Glomerular visceral epithelial cell (primary cell): ENCODE data around the gene IKZF4.
"Not testable (repeated sequence)": the region's sequence is repeated elsewhere in the genome, so short reads cannot be mapped to it uniquely, and the experiment has no call there.

Source experiments
- DNase-seq: peaks from one replicate; pipeline ENCODE4 v3.0.0-alpha.2; 2016; ENCODE audit errors: extremely low spot score

The IKZF4 gene

DNA sequence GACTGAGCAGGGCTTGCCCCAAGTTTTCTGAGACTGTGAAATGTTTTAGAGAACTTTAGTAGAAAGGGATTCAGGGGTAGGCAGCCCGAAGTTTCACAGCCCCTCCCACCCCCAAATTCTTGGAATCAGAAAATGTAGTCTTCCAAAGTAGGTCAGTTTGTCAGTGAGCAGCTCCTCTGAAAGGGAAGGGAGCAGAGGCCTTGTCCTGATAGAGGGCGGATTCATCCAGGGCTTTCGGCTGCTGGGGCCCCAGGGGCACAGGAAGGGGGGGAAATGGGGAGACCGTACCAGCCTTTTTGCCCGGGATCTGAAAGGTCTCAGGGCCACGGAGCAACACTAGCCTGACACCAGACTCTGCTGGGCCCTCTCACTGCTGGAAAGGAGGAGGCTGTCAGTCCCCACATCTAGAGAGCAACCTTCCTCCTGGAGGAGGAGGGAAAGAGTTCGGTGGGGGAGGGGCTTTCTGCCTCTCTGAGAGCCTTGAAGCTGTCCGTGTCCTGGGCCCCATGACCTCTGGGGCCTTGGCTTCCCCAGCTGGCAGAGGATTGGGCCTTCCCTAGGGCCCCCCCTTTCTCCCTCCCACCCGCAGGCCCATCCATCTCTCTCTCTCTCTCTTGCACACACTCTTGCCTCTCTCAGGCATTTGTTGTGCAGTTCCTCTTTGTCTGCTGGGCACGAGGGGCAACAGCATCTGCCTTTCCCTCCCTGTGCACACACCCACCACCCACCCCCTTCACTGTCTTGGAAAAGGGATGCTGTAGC, at the start of gene IKZF4:
IKZF4 (plus strand) TSS at position 621 of the 762 bp plus-strand sequence. CDS start 451 bp downstream, outside the sequence.
- DNase-seq, result no peak

DNA sequence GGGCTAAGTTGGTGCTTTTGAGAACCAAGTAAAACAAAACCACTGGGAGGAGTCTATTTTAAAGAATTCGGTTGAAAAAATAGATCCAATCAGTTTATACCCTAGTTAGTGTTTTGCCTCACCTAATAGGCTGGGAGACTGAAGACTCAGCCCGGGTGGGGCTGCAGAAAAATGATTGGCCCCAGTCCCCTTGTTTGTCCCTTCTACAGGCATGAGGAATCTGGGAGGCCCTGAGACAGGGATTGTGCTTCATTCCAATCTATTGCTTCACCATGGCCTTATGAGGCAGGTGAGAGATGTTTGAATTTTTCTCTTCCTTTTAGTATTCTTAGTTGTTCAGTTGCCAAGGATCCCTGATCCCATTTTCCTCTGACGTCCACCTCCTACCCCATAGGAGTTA, 48.8 kb upstream of the IKZF4 start:
- DNase-seq, result peak; percentile 36

DNA sequence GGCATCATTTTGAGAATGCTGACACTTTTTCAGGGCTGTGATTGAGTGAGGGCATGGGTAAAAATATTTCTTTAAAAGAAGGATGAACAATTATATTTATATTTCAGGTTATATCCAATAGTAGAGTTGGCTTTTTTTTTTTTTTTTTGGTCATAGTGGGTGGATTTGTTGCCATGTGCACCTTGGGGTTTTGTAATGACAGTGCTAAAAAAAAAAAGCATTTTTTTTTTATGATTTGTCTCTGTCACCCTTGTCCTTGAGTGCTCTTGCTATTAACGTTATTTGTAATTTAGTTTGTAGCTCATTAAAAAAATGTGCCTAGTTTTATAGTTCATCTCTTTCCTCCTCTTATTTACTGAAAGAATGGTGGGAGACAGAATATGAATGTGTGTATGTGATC, 48.4 kb upstream of the IKZF4 start:
- no peak for DNase-seq

DNA sequence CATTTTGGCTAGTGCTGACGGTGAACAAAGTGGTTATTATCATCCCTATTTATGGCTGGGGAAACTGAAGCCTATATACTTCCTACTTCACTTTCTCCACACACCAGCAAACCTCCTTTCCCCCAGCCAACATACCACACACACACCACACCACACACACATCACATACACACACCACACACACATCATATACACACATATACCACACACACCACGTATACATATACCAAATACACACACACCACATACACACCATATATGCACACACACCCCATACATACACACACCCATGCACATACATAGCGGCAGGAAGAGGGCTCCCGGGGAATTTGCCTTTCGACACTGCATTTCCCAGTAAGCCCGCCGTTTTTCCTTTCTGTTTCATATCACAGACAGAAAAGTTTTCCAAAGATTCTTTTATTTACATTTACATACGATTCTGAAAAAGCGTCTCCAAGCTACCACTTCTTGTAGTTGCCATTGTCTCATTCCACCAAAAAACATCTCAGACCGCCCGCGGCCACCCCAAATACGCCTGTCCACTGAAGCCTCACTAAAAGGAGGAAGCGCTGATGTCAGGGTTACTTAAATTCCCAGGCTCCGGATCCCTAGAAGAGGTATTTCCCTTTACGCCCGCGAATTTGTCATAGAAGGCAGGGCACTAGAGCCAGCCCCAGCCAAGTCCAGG, 47.8 kb upstream of the IKZF4 start:
- DNase-seq, result no peak

DNA sequence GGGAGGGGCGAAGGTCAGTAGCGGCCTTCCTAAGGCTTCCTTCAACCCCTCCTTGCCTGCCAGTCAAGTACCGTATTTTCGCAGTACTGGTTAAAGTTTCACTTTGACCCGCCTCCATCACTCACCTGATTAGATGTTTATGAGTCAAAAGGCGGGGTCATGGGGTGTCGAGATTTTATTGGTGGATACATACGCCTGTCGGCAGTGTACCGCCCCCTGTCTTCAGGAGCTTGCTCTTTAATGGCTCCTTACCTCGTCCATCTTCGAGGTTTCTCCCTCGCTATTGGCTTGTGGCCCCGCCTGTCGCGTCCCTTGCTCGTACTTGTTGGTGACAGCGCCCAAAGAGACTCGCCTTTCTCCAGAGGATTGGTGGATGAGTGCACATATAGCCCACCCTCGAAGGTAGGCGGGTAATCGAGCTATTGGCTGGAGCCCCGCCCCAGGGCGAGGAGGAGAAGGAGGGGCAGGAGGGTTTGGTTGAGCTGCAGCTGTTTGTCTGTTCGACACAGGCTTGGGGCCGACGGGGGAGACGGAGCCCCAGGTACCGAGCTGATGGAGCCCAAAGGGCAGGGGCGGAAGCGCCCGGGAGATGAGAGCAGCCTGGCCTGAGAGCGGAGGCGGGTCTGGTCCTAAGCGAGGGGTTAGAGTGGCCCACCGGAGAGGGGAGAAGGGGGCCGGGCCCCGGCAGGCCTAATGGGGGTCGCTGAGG, 47.1 kb upstream of the IKZF4 start, which contains the start of gene RAB5B:
RAB5B (plus strand) TSS at position 480 of the 709 bp plus-strand sequence. CDS start 12,883 bp downstream, outside the sequence.
- DNase-seq, result peak; percentile 100

DNA sequence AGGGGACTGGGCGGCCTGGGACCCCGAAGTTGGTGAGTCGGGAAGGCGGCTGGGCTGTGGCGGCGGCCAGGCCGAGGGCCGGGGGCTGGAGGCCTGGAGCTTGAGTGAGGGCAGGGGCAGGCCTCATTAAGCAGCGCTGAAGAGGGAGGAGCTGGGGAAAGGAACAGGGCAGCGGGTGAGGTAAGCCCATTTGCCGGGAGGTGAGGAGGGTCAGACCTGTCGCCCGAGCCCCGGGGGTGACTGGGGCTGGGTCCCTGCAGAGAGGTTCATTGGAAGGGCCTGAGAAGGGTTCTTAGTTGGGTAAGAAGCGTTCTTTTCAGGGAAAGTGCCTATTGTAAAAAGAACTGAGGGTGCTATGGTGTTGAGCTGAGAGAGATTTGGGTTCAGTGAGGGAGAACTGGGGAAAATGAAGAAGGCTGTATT, 46.5 kb upstream of the IKZF4 start:
- peak; percentile 60 for DNase-seq

DNA sequence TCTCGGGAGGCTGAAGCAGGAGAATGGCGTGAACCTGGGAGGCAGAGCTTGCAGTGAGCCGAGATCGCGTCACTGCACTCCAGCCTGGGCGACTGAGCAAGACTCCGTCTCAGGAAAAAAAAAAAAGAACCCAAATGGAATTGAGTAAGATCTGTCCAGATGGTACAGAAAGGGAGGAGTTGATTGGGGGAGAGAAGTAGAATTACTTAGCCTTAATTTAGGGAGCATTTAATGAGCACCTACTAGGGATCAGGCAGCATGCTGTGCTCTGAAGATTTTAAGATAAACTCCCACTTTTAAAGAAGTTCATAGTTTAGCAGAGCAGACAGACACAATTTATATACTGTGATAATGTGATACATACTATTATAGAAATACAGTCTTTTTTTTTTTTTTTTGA, 42.5 kb upstream of the IKZF4 start:
- no peak for DNase-seq

DNA sequence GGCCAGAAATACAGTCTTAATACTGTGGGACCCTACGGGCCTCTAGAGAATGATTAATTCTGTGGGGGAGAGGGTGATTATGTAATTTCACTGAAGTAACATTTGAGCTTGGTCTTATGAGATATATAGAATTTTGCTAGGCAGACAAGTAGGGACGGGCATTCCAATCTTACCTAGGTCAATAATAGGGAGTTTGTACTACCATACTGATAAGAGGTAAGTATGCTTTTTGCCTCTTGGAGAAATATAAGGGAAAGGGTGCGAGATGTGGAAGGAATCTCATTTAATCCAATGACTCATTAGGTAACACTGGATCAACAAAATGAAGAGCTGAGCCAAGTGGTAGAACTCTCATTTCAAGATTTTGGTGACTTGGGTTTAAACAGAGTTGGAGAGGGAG, 41.8 kb upstream of the IKZF4 start:
- no peak for DNase-seq

DNA sequence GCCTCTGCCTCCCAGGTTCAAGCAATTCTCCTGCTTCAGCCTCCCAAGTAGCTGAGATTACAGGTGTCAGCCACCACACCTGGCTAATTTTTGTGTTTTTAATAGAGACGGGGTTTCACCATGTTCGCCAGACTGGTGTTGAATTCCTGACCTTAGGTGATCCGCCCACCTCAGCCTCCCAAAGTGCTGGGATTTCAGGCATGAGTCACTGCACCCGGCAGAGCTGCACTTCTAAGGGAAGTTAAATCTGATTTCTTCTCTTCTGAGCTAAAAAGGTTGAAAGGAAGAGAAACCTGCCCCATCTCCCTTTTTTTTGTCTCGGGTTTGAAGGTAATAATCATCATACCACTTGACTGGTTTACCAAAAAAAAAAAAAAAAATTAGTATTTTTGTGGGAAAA, 39.0 kb upstream of the IKZF4 start:
- peak; percentile 24 for DNase-seq

DNA sequence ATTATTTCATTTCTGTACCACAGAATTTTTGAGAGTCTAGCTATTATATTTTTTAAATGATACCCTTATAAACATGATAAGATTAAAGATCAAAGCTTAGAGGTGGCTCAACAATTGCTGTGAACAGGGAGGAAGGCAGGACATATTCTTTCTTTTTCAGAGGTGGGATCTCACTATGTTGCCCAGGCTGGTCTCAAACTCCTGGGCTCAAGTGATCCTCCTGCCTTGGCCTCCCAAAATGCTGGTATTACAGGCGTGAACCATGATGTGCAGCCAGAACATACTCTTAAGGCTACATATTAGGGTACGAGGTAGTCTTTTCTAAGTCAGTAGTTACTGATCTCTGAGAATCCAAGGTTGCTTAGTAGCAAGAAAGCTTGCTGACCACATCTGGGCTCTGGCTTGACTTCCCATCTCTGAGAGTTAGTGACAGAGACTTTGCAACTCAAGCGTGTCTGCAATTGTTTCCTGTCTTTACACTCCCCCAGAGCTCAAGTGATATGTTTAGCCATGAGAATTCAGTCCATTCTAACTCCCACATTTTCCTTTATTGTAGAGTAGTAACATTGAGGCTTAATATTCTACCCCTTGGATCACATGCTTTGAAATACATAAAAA, 38.4 kb upstream of the IKZF4 start:
- DNase-seq, result peak; percentile 57

DNA sequence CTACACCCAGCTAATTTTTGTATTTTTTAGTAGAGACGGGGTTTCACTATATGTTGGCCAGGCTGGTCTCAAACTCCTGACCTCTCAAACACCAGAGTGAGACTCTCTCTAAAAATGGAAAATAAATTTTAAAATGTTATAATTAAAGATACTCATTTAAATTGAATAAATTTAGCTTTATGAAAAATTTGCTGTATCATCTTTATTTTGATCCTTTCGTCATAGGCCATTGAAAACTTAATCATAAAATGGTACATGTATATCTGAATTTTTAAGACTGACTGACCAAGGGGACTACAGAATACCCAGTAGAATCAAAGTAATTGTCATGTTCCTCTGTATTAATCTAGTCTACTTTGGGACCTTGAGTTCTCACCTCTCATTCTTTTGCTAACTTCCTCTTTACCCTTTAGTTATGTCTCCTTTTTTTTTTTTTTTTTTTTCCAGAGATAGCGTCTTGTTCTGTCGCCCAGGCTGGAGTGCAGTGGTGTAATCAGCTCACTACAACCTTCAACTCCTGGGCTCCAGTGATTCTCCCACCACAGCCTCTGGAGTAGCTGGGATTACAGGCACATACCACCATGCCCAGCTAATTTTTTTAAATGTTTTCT, 37.5 kb upstream of the IKZF4 start:
- no peak for DNase-seq

DNA sequence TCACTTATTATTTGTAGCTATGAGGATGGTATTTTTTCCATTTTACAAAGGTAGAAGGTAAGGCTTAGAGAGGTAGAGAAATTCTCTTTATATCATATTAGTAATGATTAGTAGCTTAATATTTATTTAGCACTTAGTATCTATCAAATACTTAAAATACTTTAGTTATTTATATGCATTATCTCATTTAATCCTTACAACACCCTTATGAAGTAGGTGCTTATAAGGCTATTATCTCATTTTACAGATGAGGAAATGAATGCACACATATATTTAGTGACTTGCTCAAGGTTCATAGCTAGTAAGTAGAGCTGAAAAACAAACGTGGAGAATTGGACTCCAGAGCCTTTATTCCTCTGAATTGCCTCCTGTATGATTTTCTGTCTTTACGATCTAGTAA, 36.0 kb upstream of the IKZF4 start:
- no peak for DNase-seq

DNA sequence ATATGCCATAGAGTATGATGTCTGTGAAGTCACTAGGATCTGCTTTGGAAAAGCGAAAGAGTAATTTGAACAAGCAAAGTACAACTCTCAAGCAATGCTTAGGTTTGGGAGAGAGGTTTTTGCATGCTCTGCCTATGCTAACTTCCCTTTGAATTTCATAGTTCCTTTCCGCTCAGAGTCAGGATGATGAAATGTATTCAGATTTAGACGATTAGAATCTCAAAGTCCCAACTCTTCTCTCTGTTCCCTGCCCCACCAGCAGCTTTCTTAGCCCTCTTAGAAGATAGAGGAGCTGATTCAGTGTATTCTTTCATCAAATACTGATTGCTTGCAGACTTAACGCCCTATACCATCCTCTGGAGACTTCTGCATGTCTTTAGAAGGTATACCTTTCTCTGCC, 35.5 kb upstream of the IKZF4 start:
- no peak for DNase-seq

DNA sequence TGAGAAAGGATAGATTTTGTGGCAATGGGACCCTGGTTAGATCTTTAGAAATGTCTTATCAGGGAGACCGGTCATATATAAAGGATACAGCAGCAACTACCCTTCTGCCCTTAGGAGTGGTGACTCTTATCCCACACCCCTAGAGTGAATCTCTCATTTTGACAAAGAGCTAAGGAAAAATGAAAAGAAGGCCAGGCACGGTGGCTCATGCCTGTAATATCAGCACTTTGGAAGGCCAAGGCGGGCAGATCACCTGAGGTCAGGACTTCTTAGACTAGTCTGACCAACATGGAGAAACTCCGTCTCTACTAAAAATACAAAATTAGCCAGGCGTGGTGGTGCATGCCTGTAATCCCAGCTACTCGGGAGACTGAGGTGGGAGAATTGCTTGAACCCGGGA, 34.9 kb upstream of the IKZF4 start:
- DNase-seq, result not testable (repeated sequence)

DNA sequence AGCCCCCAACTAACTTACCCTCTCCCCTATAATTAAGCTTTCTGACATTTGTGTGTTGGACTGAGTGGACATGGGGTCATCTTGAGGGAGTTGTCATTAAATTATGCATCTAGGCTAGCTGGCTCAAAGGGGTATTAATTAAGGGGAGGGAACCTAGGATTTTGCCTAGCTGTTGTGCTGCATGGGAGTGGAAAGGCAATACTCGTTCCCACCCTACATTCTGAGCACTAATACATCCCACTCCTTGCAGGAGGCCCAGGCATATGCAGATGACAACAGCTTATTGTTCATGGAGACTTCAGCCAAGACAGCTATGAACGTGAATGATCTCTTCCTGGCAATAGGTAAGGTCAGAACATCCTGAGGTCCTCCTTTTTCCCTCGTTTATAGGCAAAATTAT, 29.7 kb upstream of the IKZF4 start:
- DNase-seq, result no peak

DNA sequence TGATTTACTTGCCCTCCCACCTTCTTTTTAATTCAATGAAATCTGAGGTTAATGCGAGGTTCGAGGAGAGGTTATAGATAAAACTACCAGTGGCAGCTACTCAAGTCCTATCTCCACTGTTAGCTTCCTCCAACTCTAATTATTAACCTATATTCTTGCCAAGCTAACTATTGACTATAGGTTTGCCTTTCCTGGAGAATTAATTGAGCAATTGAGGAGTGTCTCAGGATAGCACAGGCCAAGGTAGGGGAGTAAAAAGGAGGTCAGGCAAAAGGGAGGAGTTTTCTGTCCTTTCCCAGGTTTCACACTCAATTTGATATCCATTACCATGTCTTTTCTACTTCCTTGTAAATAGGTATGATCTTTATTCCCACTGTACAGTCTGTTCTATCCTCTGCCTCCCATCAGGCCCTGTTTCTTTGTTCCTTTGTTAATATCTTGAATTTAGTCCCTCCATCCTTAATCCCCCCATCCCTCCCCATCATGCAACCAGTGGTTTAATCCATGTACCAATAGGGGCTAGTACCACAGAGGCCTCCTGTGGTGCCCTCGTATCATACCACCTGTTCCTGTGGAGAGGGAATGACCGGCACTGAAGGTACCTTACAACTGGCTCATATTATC, 27.5 kb upstream of the IKZF4 start:
- no peak for DNase-seq

DNA sequence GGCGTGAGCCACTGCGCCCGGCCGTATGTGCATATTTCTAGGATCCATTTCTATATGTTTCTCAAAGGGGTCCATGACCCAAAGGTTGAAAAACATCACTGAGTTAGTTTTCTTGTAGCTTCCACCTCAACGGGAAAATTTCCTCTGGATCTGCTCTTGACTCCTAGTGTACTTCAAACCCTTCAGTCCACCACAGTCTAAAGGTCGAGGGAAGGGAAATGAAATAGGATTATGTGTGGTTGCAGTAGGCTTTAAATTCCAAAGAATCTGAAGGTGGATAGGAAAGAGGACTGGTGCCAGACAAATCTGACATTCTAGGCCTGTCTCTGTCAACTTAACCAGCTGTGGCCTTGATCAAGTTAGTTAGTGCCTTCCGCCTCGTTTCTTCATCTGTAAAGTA, 25.5 kb upstream of the IKZF4 start:
- DNase-seq, result no peak

DNA sequence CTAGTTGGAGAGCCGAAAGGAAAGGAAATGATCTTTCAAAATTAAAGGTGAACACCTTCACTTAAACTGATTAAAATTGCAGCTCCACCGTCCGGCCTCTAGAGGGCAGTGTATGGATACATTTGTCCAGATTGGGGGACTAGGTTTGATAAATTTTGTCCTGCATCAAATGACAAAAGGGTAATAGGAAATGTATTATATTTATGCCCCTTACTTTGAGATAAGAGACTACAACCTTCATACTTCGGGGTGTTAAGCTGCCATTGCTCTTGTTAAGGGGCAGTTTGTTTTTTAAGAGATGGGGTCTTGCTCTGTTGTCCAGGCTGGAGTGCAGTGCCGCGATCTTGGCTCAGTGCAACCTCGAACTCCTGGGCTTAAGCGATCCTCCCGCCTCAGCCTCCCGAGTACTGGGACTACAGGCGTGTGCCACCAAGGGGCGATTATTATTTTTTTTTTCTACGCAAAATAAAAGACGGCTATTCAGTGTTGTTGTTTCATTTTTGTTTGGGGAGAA, 24.6 kb upstream of the IKZF4 start:
- DNase-seq, result peak; percentile 65

DNA sequence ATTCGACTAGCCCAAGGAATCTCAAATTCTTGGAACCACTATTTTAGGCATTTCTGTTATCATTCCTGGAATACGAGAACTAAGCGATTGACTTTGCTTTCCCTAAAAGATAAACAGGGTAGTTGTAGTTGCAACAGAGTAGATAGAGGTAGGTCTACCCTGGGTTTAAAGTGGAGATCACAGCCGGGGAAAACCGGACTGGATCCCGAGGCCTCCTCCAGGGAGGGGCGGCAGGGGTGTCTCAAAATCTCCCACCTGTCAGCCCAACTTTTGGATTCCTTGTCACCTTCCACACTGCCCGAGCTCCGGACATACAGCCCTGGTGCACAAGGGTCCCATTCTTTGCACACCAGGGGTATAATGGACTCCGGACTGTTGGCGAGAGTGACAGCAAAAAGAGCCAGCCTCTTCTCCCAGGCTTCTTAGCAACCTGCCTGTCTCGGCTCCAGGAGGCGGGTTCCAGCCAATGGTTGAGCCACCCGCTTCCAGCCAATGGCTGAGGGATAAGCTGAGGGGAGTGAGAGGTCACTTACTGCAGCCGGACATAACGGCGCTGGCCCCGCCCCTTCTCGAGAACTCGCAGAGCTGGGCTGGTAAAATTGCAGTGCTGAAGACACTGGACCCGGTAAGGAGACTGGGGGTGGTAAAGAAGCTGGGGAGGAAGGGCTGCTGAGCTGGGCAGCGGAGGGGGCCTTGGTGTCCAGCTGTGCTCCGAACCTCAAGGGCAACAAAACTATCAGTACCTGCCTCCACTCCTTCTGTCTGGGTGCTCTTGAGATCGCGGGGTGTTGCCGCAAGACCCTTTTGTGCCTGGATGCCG, 23.9 kb upstream of the IKZF4 start, which contains the start of gene SUOX:
SUOX (plus strand) TSS at position 562 of the 820 bp plus-strand sequence. CDS start 4,946 bp downstream, outside the sequence.
- peak; percentile 97 for DNase-seq

DNA sequence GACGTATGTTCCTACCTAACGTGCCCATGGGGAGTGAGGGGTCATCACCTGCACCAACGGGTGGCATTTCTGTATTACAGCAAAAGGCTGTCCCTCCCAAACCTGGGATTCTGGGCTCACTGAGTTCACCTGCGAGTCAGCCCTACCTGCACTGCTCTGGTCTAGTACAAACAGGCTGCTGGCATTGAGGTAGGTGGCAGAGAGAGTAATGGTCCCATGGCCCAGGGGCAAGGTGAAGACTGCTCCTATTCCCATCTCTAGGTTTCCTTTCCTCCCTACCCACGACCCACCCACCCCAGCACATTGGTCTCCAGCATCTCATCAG, 23.3 kb upstream of the IKZF4 start:
- no peak for DNase-seq
